Hepatocyte (in vitro differentiated cells): Measurements from ENCODE around the gene CAMKK1.

ENCODE experiments used
- EZH2 ChIP-seq: fragments of 200-600 bp; sonication (generic); IDR thresholded peaks from 2 replicates; pipeline ENCODE4 v1.6.1; 2016; ENCODE audit warnings: antibody characterized with exemption, mild to moderate bottlenecking, borderline replicate concordance
- EZH2phosphoT487 ChIP-seq: fragments of 200-600 bp; sonication (generic); IDR thresholded peaks from one replicate; pipeline ENCODE4 v1.6.1; 2018; ENCODE audit warnings: antibody characterized with exemption, mild to moderate bottlenecking, low read depth, moderate library complexity; ENCODE audit not compliant: unreplicated experiment, severe bottlenecking
- TF ChIP-seq, protein P1 (sequence below): fragments of 200-600 bp; sonication (generic); IDR thresholded peaks from 2 replicates; pipeline ENCODE4 v1.5.1; 2016; ENCODE audit warnings: antibody characterized with exemption, mild to moderate bottlenecking; ENCODE audit not compliant: poor library complexity

DNA sequence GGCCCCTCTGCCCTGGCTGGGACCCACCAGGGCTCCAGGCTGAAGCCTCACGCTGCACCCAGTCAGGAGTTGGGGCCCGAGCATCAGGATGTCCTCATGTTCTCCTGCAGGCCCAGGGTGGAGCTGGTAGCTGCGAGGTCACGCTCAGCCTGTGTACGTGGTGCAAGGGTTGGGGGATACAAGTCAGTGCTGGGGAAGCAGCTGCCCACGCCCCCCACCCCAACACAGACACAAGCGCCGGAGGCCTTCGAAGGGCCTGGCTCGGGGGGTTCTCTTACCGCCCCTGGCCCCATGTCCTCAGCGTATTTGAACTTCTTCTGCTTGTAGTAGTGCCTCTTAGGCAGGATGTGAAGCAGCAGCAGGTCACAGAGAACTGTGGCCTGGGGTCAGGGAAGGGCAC is 4.9 kb upstream of the CAMKK1 start:
- TF ChIP-seq, protein P1, sequence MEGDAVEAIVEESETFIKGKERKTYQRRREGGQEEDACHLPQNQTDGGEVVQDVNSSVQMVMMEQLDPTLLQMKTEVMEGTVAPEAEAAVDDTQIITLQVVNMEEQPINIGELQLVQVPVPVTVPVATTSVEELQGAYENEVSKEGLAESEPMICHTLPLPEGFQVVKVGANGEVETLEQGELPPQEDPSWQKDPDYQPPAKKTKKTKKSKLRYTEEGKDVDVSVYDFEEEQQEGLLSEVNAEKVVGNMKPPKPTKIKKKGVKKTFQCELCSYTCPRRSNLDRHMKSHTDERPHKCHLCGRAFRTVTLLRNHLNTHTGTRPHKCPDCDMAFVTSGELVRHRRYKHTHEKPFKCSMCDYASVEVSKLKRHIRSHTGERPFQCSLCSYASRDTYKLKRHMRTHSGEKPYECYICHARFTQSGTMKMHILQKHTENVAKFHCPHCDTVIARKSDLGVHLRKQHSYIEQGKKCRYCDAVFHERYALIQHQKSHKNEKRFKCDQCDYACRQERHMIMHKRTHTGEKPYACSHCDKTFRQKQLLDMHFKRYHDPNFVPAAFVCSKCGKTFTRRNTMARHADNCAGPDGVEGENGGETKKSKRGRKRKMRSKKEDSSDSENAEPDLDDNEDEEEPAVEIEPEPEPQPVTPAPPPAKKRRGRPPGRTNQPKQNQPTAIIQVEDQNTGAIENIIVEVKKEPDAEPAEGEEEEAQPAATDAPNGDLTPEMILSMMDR, result no peak
- TF ChIP-seq EZH2, result no peak
- TF ChIP-seq EZH2phosphoT487, result no peak
